Measurements from ENCODE around the gene FAM222B.

DNA sequence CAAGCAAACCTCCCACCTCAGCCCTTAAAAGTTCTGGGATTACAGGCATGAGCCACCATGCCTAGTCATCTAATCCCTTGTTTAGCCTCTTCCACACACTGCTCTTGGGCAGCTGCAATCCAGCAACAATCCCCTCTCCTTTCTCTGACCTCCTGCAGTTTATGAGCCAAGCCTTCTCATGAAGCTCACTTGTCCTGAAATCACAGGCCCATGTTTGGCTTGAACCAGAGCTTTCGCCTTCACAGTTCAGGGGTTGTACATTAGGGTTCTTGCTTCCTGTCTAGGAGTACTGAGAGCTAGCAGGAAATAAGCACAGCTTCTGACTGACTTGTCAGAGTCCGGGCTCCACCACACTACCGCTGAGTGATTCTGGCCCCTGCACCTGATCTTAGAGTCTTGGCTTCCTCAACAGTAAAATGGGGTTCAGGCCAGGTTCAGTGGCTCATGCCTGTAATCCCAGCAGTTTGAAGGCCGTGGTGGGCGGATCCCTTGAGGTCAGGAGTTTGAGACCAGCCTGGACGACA is 28.5 kb upstream of the FAM222B start:
- TF ChIP-seq POLR2A (IDR thresholded peaks at IDR 0.05) (no peak), CTCF (IDR thresholded peaks at IDR 0.05) (no peak), EP300 (IDR thresholded peaks at IDR 0.05) (no peak), POLR2AphosphoS5 (IDR thresholded peaks at IDR 0.05) (no peak)

All from suprapubic skin (tissue), 4 donors.